T1000 (cell line): ENCODE results near the gene PLCB1.
"Not testable (repeated sequence)": the region's sequence is repeated elsewhere in the genome, so short reads cannot be mapped to it uniquely, and the experiment has no call there.

ENCODE experiments used
- DNase-seq: peaks from one replicate; lab custom pipeline; 2025; ENCODE audit warnings: mixed read lengths; lab: John Stamatoyannopoulos, UW

Gene PLCB1

GRCh38 chr20:8404912-8405635 is 273.0 kb downstream of the PLCB1 start:
- DNase-seq = no peak

- DNase-seq = no peak
Observed at GRCh38 chr20:8406391-8406790, 274.3 kb downstream of the PLCB1 start.

- no peak for DNase-seq
Observed at GRCh38 chr20:8408587-8409307, 276.7 kb downstream of the PLCB1 start.

- no peak for DNase-seq
Observed at GRCh38 chr20:8413691-8414090, 281.6 kb downstream of the PLCB1 start.

- peak; percentile 16 for DNase-seq
Observed at GRCh38 chr20:8414586-8415274, 282.7 kb downstream of the PLCB1 start.

GRCh38 chr20:8421981-8422380 is 289.9 kb downstream of the PLCB1 start:
- no peak for DNase-seq

GRCh38 chr20:8423482-8423881 is 291.4 kb downstream of the PLCB1 start:
- no peak for DNase-seq

- DNase-seq = no peak
Observed at GRCh38 chr20:8424010-8424409, 291.9 kb downstream of the PLCB1 start.

- no peak for DNase-seq
Observed at GRCh38 chr20:8425016-8425415, 292.9 kb downstream of the PLCB1 start.

- DNase-seq = no peak
Observed at GRCh38 chr20:8425802-8426201, 293.7 kb downstream of the PLCB1 start.

- DNase-seq = no peak
Observed at GRCh38 chr20:8427419-8428040, 295.5 kb downstream of the PLCB1 start.

GRCh38 chr20:8428988-8429387 is 296.9 kb downstream of the PLCB1 start:
- DNase-seq = no peak

GRCh38 chr20:8431538-8432434 is 299.7 kb downstream of the PLCB1 start:
- no peak for DNase-seq

- DNase-seq = no peak
Observed at GRCh38 chr20:8432435-8433148, 300.5 kb downstream of the PLCB1 start.

- DNase-seq = no peak
Observed at GRCh38 chr20:8433291-8433690, 301.2 kb downstream of the PLCB1 start.

- DNase-seq = no peak
Observed at GRCh38 chr20:8434326-8434876, 302.3 kb downstream of the PLCB1 start.

GRCh38 chr20:8435285-8436035 is 303.4 kb downstream of the PLCB1 start:
- no peak for DNase-seq

GRCh38 chr20:8436938-8437337 is 304.9 kb downstream of the PLCB1 start:
- not testable (repeated sequence) for DNase-seq

GRCh38 chr20:8438748-8439147 is 306.7 kb downstream of the PLCB1 start:
- no peak for DNase-seq
